K562 (cell line): ENCODE data around the gene MYOM1. TPM values are rescaled to one million over a fixed set of nuclear protein-coding genes. Genes with fewer than 3 reads are reported as not detected.

Experiments used
- ATAC-seq: fragments of 200-7000 bp; cut with Tn5 transposase; 3 replicates; pipeline ENCODE4 v1.9.1; 2020; ENCODE audit warnings: moderate library complexity
- BruUV-seq: library from RNA; stranded (reverse); fragments of 400-500 nt; replicated peaks from 2 replicates; lab custom pipeline; 2021; lab: Mats Ljungman, UMichigan
- CTCF ChIA-PET: fragments of 300-600 bp; formaldehyde crosslinking; extraction: SDS; loops from one replicate; lab custom pipeline; 2021; ENCODE audit warnings: low intra/inter-chr PET ratio; lab: Yijun Ruan, JAX
- POLR2A ChIA-PET: fragments of 300-600, 350-650 bp; sonication (Branson Sonifier 250); formaldehyde crosslinking; extraction: SDS; loops from one replicate; lab custom pipeline; 2021; ENCODE audit warnings: antibody characterized with exemption, inconsistent platforms; lab: Yijun Ruan, JAX
- DNase-seq, 4 experiments: peaks; one replicate each; pipeline versions ENCODE4 v3.0.0 to v3.0.0-alpha.2; 2011 to 2018; ENCODE audit warnings: low spot score in 3 of 4, mixed read lengths in 3 of 4; ENCODE audit errors: extremely low read depth in 1 of 4
- FAIRE-seq: peaks from 2 replicates; lab custom pipeline; 2011; peaks lifted over from hg19 to GRCh38; lab: Jason Lieb, UNC
- H2AFZ ChIP-seq: 2 replicates; pipeline ENCODE4 v1.6.0; 2011; ENCODE audit warnings: low read depth, low read length, control low read depth, inconsistent platforms
- H3K27ac ChIP-seq: fragments of 200-600 bp; 3 replicates; pipeline ENCODE4 v1.8.0; 2011; ENCODE audit warnings: low read depth, mild to moderate bottlenecking, control low read depth, inconsistent platforms, low read length, moderate library complexity, mixed read lengths; ENCODE audit errors: extremely low read depth
- H3K27me3 ChIP-seq, 2 experiments: fragments of 300-600 bp in 1 of 2; 2 replicates in 1 of 2; 3 replicates in 1 of 2; pipeline versions ENCODE4 v1.6.0 to v1.8.0; 2011; ENCODE audit warnings: inconsistent platforms in 2 of 2, low read length in 2 of 2, mild to moderate bottlenecking in 1 of 2, mixed read lengths in 1 of 2, moderate library complexity in 1 of 2; ENCODE audit not compliant: control insufficient read depth in 2 of 2, insufficient read depth in 2 of 2
- H3K36me3 ChIP-seq: fragments of 300-600 bp; 3 replicates; pipeline ENCODE4 v1.8.0; 2011; ENCODE audit warnings: mild to moderate bottlenecking, low read length, inconsistent platforms; ENCODE audit not compliant: control insufficient read depth, insufficient read depth
- H3K4me1 ChIP-seq, 2 experiments: fragments of 200-600 bp in 1 of 2; replicated peaks in 1 of 2; 2 replicates in 1 of 2; 3 replicates in 1 of 2; pipeline versions ENCODE4 v1.5.1 to v1.8.0; 2011; ENCODE audit warnings: inconsistent platforms in 2 of 2, low read length in 2 of 2, mild to moderate bottlenecking in 1 of 2, mixed read lengths in 1 of 2, moderate library complexity in 1 of 2; ENCODE audit not compliant: control insufficient read depth in 2 of 2, insufficient read depth in 2 of 2
- H3K4me2 ChIP-seq: 2 replicates; pipeline ENCODE4 v1.6.1; 2011; ENCODE audit warnings: low read length, control low read depth, inconsistent platforms, mixed read lengths; ENCODE audit not compliant: insufficient read depth
- H3K4me3 ChIP-seq: fragments of 200-600 bp; sonication (generic), shearing (Covaris generic); 2 replicates; pipeline ENCODE4 v1.5.1; 2016; ENCODE audit warnings: control low read depth, inconsistent platforms
- H3K79me2 ChIP-seq: fragments of 200-600 bp; 3 replicates; pipeline ENCODE4 v1.8.0; 2011; ENCODE audit warnings: low read length, inconsistent platforms; ENCODE audit not compliant: control insufficient read depth, insufficient read depth
- H3K9ac ChIP-seq, 2 experiments: 2 replicates each; pipeline versions ENCODE4 v1.6.0 to v1.6.1; 2011; ENCODE audit warnings: low read depth in 2 of 2, low read length in 2 of 2, control low read depth in 1 of 2, inconsistent platforms in 1 of 2, mild to moderate bottlenecking in 1 of 2, mixed read lengths in 1 of 2; ENCODE audit not compliant: insufficient read depth in 1 of 2
- H3K9me1 ChIP-seq: one replicate; pipeline ENCODE4 v1.6.0; 2011; ENCODE audit warnings: inconsistent platforms, mild to moderate bottlenecking, low read length, moderate library complexity; ENCODE audit not compliant: control insufficient read depth, insufficient read depth
- H3K9me3 ChIP-seq: replicated peaks from 2 replicates; pipeline ENCODE4 v1.5.1; 2011; ENCODE audit warnings: low read depth, low read length, inconsistent platforms; ENCODE audit not compliant: control insufficient read depth, insufficient read depth
- H4K20me1 ChIP-seq: replicated peaks from 2 replicates; pipeline ENCODE4 v1.6.1; 2011; ENCODE audit warnings: low read length, inconsistent platforms, mixed read lengths; ENCODE audit not compliant: control insufficient read depth, insufficient read depth
- ESRRB ChIP-seq: fragments of 250-450 bp; sonication (Bioruptor Pico); IDR thresholded peaks from 2 replicates; pipeline ENCODE4 v1.5.0; 2020; ENCODE audit warnings: mild to moderate bottlenecking, moderate library complexity, borderline replicate concordance
- KDM2B ChIP-seq: fragments of 250-450 bp; sonication (Bioruptor Pico); IDR thresholded peaks from 2 replicates; pipeline ENCODE4 v1.8.0; 2021; ENCODE audit warnings: mild to moderate bottlenecking, moderate library complexity
- NR0B1 ChIP-seq: fragments of 450-650 bp; IDR thresholded peaks from one replicate; pipeline ENCODE4 v1.6.1; 2018; ENCODE audit warnings: mild to moderate bottlenecking, moderate library complexity; ENCODE audit not compliant: partially characterized antibody
- TEAD2 ChIP-seq: fragments of 450-650 bp; IDR thresholded peaks from 2 replicates; pipeline ENCODE4 v1.6.1; 2016; ENCODE audit warnings: missing genetic modification characterization, control low read depth, missing compliant biosample characterization
- TRIM24 ChIP-seq, 2 experiments: fragments of 450-650 bp; IDR thresholded peaks; 2 replicates each; pipeline ENCODE4 v1.6.1; 2016
- WGBS: fragments of 100-300 bp; shearing (Covaris generic); methylation state at CpG from one replicate; pipeline ENCODE4 v1.1.6; 2016; ENCODE audit warnings: low coverage, mixed read lengths; ENCODE audit not compliant: insufficient coverage; ENCODE audit errors: missing lambda C conversion rate; 5-methylcytosine and 5-hydroxymethylcytosine counted together
- in situ Hi-C: fragments of 300-500 bp; cut with MboI; formaldehyde crosslinking; loops from 4 replicates; pipeline ENCODE4 v1.15.0; 2018; ENCODE audit warnings: inconsistent platforms, mixed read lengths
- intact Hi-C: fragments of 100-400 bp; cut with micrococcal nuclease; formaldehyde crosslinking; loops from 2 replicates; pipeline ENCODE4 v1.14.2; 2022
- polyA plus RNA-seq, 8 experiments: library from polyadenylated mRNA; depleted of rRNA in 4 of 8; stranded (reverse) in 5 of 8; unstranded in 3 of 8; fragments of >200 nt; fragmentation: Nextera tagmentation in 2 of 8; fragmentation: Illumina TruSeq in 1 of 8; extraction: Ambion mirVana in 2 of 8; extraction: Trizol in 1 of 8; gene quantifications; 2 replicates each; pipeline versions ENCODE4 v1.2.1 to v1.2.3, GENCODE V29; 2011 to 2014; ENCODE audit warnings: inconsistent platforms in 1 of 8, missing spikeins in 1 of 8
- total RNA-seq, 7 experiments: library from RNA; depleted of rRNA in 6 of 7; stranded (reverse); fragments of >200 nt in 6 of 7; fragmentation: Illumina TruSeq in 2 of 7; extraction: Trizol in 2 of 7; gene quantifications; 2 replicates each; pipeline versions ENCODE4 v1.2.1 to v1.2.3, GENCODE V29; 2011 to 2021; ENCODE audit warnings: low replicate concordance in 1 of 7
- TF ChIP-seq, protein P1 (sequence below): fragments of 450-650 bp; formaldehyde crosslinking; IDR thresholded peaks from 2 replicates; pipeline ENCODE4 v1.4.0; 2022; ENCODE audit warnings: missing genetic modification characterization
- TF ChIP-seq, protein P2 (sequence below): IDR thresholded peaks from 2 replicates; pipeline ENCODE4 v1.6.1; 2016; ENCODE audit warnings: missing genetic modification characterization, missing compliant biosample characterization

MYOM1 gene
- total and polyA plus RNA-seq, 9 of the 15 experiments (the other 6 are each of a cell fraction or from before 2014, with no cell fraction given): 0.01 to 0.62 (median 0.25) TPM

GRCh38 chr18:3159830-3160229 lies 59.9 kb downstream of the MYOM1 start:
- Histone ChIP-seq H4K20me1 (no peaks in the 10 kb centered on the region), H3K4me1 (peaks cover 0 to 6% of the 10 kb centered on the region in 2 experiments; a peak in 2 of 5 replicates), H3K9me3 (0 out of 2 replicates have a peak, but pooled peaks cover 2% of the 10 kb centered on the region), H3K9ac (no peak overlapping the region), H3K27me3 (no peaks in the 10 kb centered on the region), H3K9me1 (no peaks in the 10 kb centered on the region), H2AFZ (peak overlapping the region; percentile 13; the same call in 1 of the 2 replicates), H3K27ac (no peak overlapping the region), H3K4me2 (no peak overlapping the region), H3K4me3 (no peak overlapping the region), H3K79me2 (no peaks in the 10 kb centered on the region), H3K36me3 (no peaks in the 10 kb centered on the region)
- in situ Hi-C loops (loop anchor here (5.0 kb wide), 1 partner anchor 228 kb away; no protein-coding TSS in a partner anchor), intact Hi-C loops (no loop called here)
- CTCF ChIA-PET: no interaction called here
- no TSS peak for BruUV-seq
- TF ChIP-seq KDM2B (no peak), NR0B1 (no peak), TEAD2 (no peak), TRIM24 (IDR thresholded peaks at IDR 0.05) (peak in 1 of 2 experiments; percentile 24; a peak in 1 of 4 replicates), ESRRB (CRISPR knock-in tag) (no peak)
- TF ChIP-seq, protein P1, sequence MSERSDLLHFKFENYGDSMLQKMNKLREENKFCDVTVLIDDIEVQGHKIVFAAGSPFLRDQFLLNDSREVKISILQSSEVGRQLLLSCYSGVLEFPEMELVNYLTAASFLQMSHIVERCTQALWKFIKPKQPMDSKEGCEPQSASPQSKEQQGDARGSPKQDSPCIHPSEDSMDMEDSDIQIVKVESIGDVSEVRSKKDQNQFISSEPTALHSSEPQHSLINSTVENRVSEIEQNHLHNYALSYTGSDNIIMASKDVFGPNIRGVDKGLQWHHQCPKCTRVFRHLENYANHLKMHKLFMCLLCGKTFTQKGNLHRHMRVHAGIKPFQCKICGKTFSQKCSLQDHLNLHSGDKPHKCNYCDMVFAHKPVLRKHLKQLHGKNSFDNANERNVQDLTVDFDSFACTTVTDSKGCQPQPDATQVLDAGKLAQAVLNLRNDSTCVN (CRISPR knock-in tag): 0 out of 2 replicates have a peak, but pooled peaks have one; percentile 39
- TF ChIP-seq, protein P2, sequence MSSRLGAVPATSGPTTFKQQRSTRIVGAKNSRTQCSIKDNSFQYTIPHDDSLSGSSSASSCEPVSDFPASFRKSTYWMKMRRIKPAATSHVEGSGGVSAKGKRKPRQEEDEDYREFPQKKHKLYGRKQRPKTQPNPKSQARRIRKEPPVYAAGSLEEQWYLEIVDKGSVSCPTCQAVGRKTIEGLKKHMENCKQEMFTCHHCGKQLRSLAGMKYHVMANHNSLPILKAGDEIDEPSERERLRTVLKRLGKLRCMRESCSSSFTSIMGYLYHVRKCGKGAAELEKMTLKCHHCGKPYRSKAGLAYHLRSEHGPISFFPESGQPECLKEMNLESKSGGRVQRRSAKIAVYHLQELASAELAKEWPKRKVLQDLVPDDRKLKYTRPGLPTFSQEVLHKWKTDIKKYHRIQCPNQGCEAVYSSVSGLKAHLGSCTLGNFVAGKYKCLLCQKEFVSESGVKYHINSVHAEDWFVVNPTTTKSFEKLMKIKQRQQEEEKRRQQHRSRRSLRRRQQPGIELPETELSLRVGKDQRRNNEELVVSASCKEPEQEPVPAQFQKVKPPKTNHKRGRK: peak; percentile 86
- DNase-seq (no peak), ATAC-seq (no peak), FAIRE-seq (no peak)
- POLR2A ChIA-PET: no interaction called here
- WGBS: 43% methylated on average over 1 of the region's 1 CpG
